ENCODE measurements around the gene AMY1B.
"Not testable (repeated sequence)": the region's sequence is repeated elsewhere in the genome, so short reads cannot be mapped to it uniquely, and the experiment has no call there.

The AMY1B gene

DNA sequence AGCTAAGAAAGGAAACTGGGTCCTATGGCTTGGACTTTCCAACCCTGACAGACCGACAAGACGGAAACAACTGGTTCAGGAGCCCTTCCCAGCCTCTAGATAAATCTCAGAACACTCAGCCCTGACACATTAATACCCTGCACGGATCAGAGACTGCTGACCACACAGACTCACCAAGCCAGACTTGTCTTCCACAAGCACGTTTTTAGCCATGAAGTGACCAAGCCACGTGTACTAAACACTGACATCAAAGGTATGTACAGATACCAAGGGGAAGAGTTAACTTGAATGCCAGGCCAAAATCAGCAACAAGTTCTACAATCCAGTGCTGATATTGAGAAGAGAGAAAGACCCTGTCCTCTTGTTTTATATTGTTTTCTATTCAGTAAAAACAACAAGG, at the start of gene AMY1B:
AMY1B (minus strand) TSS at position 101 of the 400 bp plus-strand sequence. CDS start 571 bp downstream, outside the sequence.
- FAIRE-seq; DNase-seq (ENCODE audit: insufficient read length, low spot score): not testable (repeated sequence)

DNA sequence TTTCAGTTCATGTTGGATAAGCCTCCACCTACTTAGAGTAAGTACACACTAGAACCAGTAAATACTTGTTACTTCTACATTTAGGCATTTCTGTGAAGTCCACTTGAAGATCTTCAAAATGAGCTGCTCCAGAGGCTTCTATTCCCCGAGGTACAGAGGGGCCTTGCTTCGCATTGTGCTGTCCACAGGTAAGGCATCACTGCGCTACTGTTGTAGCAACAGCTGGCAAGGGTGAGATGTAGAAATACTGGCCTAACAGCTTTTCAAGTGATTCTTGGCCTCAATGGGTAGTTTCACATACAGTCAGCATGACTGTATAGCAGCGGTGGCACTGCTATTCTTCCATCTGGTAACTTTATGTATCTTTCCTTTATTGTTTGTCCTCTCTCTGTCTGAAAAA, 49.0 kb upstream of the AMY1B start:
- FAIRE-seq; DNase-seq (ENCODE audit: insufficient read length, low spot score): not testable (repeated sequence)

DNA sequence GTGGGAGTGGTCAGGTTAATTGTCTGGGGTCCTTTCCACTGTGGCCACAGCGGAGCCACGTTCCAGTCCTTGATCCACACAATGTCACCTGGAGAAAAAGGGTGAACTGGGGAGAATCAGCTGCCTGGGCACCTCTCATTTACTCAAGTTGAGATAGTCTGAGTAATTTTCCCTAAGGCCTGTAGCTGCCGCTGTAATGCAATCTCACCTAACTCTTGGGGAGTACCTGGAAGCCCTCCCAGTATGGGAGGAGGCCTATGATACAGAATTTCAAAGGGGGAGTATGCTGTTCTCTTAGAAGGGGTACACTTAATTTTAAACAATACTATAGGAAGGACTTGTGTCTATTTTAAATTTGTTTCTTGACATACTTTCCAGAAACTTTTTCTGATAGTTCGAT, 48.4 kb upstream of the AMY1B start:
- not testable (repeated sequence) for DNase-seq (ENCODE audit: insufficient read length, low spot score); FAIRE-seq

DNA sequence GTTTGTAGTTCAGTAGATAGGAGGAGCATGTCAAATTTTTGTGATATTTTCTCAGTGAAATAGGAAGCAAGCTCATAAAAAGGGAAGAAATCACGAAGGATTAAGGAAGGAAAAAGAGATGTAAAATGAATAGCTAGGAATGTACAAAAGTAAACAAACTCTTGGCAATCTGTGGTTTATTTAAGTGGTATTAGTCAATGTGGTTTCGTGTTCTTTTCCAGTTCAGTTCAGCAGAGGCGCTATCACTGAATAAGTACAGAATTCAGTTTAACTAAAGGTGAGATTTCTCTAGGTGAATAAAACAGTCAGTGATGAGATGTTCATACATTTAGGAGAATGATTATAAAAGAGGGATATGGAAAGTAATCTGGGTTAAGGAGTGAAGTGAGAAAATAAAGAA, 42.0 kb upstream of the AMY1B start:
- FAIRE-seq = not testable (repeated sequence)

DNA sequence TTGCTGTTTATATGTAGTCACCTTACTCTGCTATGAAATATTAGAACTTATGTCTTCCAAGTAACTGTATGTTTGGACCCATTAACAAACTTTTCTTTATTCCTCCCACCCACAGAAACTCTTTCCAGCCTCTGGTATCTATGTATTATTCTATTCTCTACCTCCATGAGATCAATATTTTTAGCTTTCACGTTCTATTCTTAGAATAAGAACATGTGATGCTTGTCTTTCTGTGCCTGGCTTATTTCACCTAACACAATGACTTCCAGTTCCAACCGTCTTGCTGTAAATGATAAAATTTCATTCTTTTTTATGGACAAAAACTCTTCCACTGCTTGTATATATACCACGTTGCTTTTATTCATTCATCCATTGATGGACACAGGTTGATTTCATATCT, 39.3 kb upstream of the AMY1B start:
- FAIRE-seq; DNase-seq (ENCODE audit: insufficient read length, low spot score): not testable (repeated sequence)

More for the DNA sequence above, 42.0 kb upstream of the AMY1B start:
- not testable (repeated sequence) for DNase-seq (ENCODE audit: insufficient read length, low spot score)

DNA sequence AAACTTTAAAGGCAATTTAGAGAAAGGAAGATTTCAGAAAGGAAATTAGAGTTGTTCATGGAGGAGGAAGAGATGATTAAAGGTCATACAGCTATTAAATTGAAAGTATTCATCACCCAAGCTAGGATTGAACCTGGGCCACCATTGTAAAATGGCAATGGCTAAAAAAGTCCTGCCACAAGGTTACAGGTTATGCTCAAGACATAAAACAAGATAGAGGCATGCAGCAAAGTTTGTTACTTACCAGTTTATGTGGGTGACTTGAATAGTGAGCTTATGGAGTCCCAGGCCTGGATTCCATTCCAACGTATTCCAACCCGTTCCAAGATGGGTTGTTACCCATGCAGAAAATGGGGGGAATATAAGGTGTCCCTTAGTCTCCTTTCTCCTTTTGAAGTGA, 25.5 kb upstream of the AMY1B start:
- FAIRE-seq; DNase-seq (ENCODE audit: insufficient read length, low spot score): not testable (repeated sequence)

DNA sequence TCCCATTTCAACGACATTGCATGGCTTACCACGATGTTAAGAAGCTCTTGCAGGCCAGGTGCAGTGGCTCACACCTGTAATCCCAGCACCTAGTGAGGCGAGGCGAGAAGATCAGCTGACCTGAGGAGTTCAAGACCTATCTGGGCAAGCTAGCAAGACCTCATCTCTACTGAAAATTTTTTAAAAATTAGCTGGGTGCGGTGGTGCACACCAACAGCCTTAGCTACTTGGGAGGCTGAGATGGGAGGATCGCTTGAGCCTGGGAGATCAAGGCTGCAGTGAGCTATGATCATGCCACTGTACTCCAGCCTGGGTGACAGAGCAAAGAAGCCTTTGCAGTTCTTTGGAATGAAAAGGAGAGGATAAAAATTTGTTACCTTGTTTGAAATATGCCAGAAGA, 21.4 kb upstream of the AMY1B start:
- not testable (repeated sequence) for DNase-seq (ENCODE audit: insufficient read length, low spot score); FAIRE-seq

DNA sequence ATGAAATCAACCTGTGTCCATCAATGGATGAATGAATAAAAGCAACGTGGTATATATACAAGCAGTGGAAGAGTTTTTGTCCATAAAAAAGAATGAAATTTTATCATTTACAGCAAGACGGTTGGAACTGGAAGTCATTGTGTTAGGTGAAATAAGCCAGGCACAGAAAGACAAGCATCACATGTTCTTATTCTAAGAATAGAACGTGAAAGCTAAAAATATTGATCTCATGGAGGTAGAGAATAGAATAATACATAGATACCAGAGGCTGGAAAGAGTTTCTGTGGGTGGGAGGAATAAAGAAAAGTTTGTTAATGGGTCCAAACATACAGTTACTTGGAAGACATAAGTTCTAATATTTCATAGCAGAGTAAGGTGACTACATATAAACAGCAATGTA, 14.4 kb upstream of the AMY1B start:
- FAIRE-seq; DNase-seq (ENCODE audit: insufficient read length, low spot score): not testable (repeated sequence)

DNA sequence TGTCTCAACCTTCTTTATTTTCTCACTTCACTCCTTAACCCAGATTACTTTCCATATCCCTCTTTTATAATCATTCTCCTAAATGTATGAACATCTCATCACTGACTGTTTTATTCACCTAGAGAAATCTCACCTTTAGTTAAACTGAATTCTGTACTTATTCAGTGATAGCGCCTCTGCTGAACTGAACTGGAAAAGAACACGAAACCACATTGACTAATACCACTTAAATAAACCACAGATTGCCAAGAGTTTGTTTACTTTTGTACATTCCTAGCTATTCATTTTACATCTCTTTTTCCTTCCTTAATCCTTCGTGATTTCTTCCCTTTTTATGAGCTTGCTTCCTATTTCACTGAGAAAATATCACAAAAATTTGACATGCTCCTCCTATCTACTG, 11.7 kb upstream of the AMY1B start:
- not testable (repeated sequence) for DNase-seq (ENCODE audit: insufficient read length, low spot score); FAIRE-seq

DNA sequence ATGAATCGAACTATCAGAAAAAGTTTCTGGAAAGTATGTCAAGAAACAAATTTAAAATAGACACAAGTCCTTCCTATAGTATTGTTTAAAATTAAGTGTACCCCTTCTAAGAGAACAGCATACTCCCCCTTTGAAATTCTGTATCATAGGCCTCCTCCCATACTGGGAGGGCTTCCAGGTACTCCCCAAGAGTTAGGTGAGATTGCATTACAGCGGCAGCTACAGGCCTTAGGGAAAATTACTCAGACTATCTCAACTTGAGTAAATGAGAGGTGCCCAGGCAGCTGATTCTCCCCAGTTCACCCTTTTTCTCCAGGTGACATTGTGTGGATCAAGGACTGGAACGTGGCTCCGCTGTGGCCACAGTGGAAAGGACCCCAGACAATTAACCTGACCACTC, 5.2 kb upstream of the AMY1B start:
- DNase-seq (ENCODE audit: insufficient read length, low spot score); FAIRE-seq: not testable (repeated sequence)

DNA sequence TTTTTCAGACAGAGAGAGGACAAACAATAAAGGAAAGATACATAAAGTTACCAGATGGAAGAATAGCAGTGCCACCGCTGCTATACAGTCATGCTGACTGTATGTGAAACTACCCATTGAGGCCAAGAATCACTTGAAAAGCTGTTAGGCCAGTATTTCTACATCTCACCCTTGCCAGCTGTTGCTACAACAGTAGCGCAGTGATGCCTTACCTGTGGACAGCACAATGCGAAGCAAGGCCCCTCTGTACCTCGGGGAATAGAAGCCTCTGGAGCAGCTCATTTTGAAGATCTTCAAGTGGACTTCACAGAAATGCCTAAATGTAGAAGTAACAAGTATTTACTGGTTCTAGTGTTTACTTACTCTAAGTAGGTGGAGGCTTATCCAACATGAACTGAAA, 4.7 kb upstream of the AMY1B start:
- FAIRE-seq; DNase-seq (ENCODE audit: insufficient read length, low spot score): not testable (repeated sequence)

DNA sequence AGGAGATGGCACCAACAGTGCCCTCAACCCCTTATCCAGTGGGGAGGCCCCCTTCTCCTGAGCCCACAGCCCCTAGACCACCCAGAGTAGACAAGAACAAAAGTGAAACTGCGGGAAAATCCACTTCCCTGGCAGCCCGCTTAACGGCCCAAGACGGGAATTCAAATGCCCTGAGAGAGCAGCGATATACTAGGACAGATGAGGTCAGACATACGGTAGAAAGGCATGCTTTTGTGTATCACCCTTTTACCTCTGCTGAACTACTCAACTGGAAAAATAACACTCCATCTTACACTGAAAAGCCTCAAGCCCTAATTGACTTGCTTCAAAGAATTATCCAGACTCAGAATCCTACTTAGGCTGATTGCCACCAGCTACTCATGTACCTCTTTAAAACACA, 1.4 kb upstream of the AMY1B start:
- not testable (repeated sequence) for FAIRE-seq; DNase-seq (ENCODE audit: insufficient read length, low spot score)

DNA sequence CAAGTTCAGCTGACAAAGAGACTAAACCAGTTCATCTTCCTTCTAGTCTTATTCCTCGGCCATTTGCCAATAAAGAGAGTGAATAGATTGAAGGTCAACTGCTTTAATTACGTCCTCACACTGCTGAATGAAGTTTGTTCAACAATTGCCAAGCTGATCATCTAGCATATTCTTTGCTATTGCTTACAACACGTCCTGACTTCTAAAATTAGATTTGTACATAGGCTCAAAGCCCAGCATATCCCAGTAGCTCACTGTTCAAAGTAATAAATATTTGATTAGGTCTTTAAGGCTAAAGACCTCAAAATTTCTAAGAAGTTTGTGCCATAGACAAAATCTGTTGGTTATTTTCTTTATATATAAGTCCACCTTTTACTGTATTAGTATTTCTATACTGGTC, 19.7 kb downstream of the AMY1B start:
- not testable (repeated sequence) for DNase-seq (ENCODE audit: insufficient read length, low spot score); FAIRE-seq

DNA sequence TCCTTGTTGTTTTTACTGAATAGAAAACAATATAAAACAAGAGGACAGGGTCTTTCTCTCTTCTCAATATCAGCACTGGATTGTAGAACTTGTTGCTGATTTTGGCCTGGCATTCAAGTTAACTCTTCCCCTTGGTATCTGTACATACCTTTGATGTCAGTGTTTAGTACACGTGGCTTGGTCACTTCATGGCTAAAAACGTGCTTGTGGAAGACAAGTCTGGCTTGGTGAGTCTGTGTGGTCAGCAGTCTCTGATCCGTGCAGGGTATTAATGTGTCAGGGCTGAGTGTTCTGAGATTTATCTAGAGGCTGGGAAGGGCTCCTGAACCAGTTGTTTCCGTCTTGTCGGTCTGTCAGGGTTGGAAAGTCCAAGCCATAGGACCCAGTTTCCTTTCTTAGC, 40.5 kb downstream of the AMY1B start, which contains the start of gene AMY1A:
AMY1A (plus strand) TSS at position 301 of the 400 bp plus-strand sequence. CDS start 571 bp downstream, outside the sequence.
- not testable (repeated sequence) for FAIRE-seq

DNA sequence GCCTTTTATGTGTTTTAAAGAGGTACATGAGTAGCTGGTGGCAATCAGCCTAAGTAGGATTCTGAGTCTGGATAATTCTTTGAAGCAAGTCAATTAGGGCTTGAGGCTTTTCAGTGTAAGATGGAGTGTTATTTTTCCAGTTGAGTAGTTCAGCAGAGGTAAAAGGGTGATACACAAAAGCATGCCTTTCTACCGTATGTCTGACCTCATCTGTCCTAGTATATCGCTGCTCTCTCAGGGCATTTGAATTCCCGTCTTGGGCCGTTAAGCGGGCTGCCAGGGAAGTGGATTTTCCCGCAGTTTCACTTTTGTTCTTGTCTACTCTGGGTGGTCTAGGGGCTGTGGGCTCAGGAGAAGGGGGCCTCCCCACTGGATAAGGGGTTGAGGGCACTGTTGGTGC, 41.9 kb downstream of the AMY1B start:
- DNase-seq (ENCODE audit: insufficient read length, low spot score); FAIRE-seq: not testable (repeated sequence)

More for the DNA sequence above, 40.5 kb downstream of the AMY1B start, which contains the start of gene AMY1A:
- not testable (repeated sequence) for DNase-seq (ENCODE audit: insufficient read length, low spot score)

DNA sequence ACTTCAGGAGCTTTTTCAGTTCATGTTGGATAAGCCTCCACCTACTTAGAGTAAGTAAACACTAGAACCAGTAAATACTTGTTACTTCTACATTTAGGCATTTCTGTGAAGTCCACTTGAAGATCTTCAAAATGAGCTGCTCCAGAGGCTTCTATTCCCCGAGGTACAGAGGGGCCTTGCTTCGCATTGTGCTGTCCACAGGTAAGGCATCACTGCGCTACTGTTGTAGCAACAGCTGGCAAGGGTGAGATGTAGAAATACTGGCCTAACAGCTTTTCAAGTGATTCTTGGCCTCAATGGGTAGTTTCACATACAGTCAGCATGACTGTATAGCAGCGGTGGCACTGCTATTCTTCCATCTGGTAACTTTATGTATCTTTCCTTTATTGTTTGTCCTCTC, 45.1 kb downstream of the AMY1B start:
- FAIRE-seq; DNase-seq (ENCODE audit: insufficient read length, low spot score): not testable (repeated sequence)

DNA sequence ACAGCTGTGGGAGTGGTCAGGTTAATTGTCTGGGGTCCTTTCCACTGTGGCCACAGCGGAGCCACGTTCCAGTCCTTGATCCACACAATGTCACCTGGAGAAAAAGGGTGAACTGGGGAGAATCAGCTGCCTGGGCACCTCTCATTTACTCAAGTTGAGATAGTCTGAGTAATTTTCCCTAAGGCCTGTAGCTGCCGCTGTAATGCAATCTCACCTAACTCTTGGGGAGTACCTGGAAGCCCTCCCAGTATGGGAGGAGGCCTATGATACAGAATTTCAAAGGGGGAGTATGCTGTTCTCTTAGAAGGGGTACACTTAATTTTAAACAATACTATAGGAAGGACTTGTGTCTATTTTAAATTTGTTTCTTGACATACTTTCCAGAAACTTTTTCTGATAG, 45.7 kb downstream of the AMY1B start:
- not testable (repeated sequence) for FAIRE-seq; DNase-seq (ENCODE audit: insufficient read length, low spot score)

DNA sequence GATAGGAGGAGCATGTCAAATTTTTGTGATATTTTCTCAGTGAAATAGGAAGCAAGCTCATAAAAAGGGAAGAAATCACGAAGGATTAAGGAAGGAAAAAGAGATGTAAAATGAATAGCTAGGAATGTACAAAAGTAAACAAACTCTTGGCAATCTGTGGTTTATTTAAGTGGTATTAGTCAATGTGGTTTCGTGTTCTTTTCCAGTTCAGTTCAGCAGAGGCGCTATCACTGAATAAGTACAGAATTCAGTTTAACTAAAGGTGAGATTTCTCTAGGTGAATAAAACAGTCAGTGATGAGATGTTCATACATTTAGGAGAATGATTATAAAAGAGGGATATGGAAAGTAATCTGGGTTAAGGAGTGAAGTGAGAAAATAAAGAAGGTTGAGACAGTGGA, 52.1 kb downstream of the AMY1B start:
- FAIRE-seq; DNase-seq (ENCODE audit: insufficient read length, low spot score): not testable (repeated sequence)

DNA sequence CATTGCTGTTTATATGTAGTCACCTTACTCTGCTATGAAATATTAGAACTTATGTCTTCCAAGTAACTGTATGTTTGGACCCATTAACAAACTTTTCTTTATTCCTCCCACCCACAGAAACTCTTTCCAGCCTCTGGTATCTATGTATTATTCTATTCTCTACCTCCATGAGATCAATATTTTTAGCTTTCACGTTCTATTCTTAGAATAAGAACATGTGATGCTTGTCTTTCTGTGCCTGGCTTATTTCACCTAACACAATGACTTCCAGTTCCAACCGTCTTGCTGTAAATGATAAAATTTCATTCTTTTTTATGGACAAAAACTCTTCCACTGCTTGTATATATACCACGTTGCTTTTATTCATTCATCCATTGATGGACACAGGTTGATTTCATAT, 54.8 kb downstream of the AMY1B start:
- FAIRE-seq; DNase-seq (ENCODE audit: insufficient read length, low spot score): not testable (repeated sequence)

Measured in D721Med (cell line).